SK-N-SH (cell line): ENCODE measurements around the gene RARG. TPM values are rescaled to one million over a fixed set of nuclear protein-coding genes. Genes with fewer than 3 reads are reported as not detected.

Source experiments
- CTCF ChIA-PET: fragments of 300-600, 350-600 bp; formaldehyde crosslinking; extraction: SDS; loops from one replicate; lab custom pipeline; 2021; lab: Yijun Ruan, JAX
- POLR2A ChIA-PET: fragments of 350-600 bp; sonication (Branson Sonifier 250); formaldehyde crosslinking; extraction: SDS; loops from one replicate; lab custom pipeline; 2020; ENCODE audit warnings: antibody characterized with exemption, inconsistent platforms; lab: Yijun Ruan, JAX
- DNase-seq: peaks from one replicate; pipeline ENCODE4 v3.0.0; 2012
- H2AFZ ChIP-seq: fragments of 200-600 bp; sonication (generic); 2 replicates; pipeline ENCODE4 v1.8.1; 2016; ENCODE audit warnings: antibody characterized with exemption, mild to moderate bottlenecking, low read depth
- H3F3A ChIP-seq: fragments of 200-600 bp; sonication (generic); replicated peaks from 2 replicates; pipeline ENCODE3; 2016; ENCODE audit warnings: antibody characterized with exemption, mild to moderate bottlenecking; ENCODE audit not compliant: insufficient read depth
- H3K27ac ChIP-seq, 2 experiments: fragments of 200-500 bp in 1 of 2; fragments of 200-600 bp in 1 of 2; sonication (Bioruptor generic) in 1 of 2; sonication (generic), shearing (Covaris generic) in 1 of 2; 2 replicates each; pipeline versions ENCODE4 v1.5.1 to v1.6.1; 2014 to 2016; ENCODE audit warnings: low read depth in 2 of 2, inconsistent platforms in 1 of 2, low read length in 1 of 2, mild to moderate bottlenecking in 1 of 2, mixed read lengths in 1 of 2
- H3K27me3 ChIP-seq: fragments of 200-600 bp; sonication (generic), shearing (Covaris generic); 2 replicates; pipeline ENCODE4 v1.6.1; 2016; ENCODE audit warnings: mixed run types; ENCODE audit not compliant: insufficient read depth
- H3K36me3 ChIP-seq, 2 experiments: fragments of 200-500 bp in 1 of 2; fragments of 200-600 bp in 1 of 2; sonication (Bioruptor generic) in 1 of 2; sonication (generic) in 1 of 2; replicated peaks in 1 of 2; 2 replicates each; pipeline versions ENCODE3 to v1.5.1; 2014 to 2016; ENCODE audit warnings: low read length in 1 of 2, mild to moderate bottlenecking in 1 of 2; ENCODE audit not compliant: insufficient read depth in 2 of 2, control insufficient read depth in 1 of 2
- H3K4me1 ChIP-seq, 2 experiments: fragments of 200-500 bp in 1 of 2; fragments of 200-600 bp in 1 of 2; sonication (Bioruptor generic) in 1 of 2; sonication (generic), shearing (Covaris generic) in 1 of 2; 2 replicates each; pipeline versions ENCODE4 v1.5.1 to v1.6.1; 2014 to 2016; ENCODE audit warnings: low read depth in 1 of 2, low read length in 1 of 2, mixed run types in 1 of 2; ENCODE audit not compliant: insufficient read depth in 2 of 2, control insufficient read depth in 1 of 2
- H3K4me2 ChIP-seq: fragments of 200-600 bp; sonication (generic), shearing (Covaris generic); 2 replicates; pipeline ENCODE4 v1.6.1; 2017; ENCODE audit warnings: mixed run types
- H3K4me3 ChIP-seq, 2 experiments: fragments of 200-500 bp in 1 of 2; fragments of 200-600 bp in 1 of 2; sonication (Bioruptor generic) in 1 of 2; sonication (generic), shearing (Covaris generic) in 1 of 2; 2 replicates each; pipeline versions ENCODE4 v1.5.1 to v1.8.1; 2014 to 2016; ENCODE audit warnings: low read depth in 2 of 2, inconsistent platforms in 1 of 2, low read length in 1 of 2, mild to moderate bottlenecking in 1 of 2, mixed read lengths in 1 of 2, moderate library complexity in 1 of 2
- H3K79me2 ChIP-seq: fragments of 200-600 bp; sonication (generic); 2 replicates; pipeline ENCODE4 v1.8.1; 2017; ENCODE audit warnings: mild to moderate bottlenecking; ENCODE audit not compliant: insufficient read depth
- H3K9ac ChIP-seq: fragments of 200-600 bp; sonication (generic); 2 replicates; pipeline ENCODE4 v1.6.1; 2017; ENCODE audit warnings: mixed run types
- H3K9me2 ChIP-seq: fragments of 200-600 bp; sonication (generic); 2 replicates; pipeline ENCODE4 v1.6.1; 2017; ENCODE audit warnings: mixed run types
- H3K9me3 ChIP-seq: fragments of 200-600 bp; sonication (generic); 2 replicates; pipeline ENCODE4 v1.6.1; 2017; ENCODE audit warnings: mixed run types, mild to moderate bottlenecking, moderate library complexity
- H4K20me1 ChIP-seq: fragments of 200-600 bp; sonication (generic); 2 replicates; pipeline ENCODE4 v1.6.1; 2017; ENCODE audit warnings: mild to moderate bottlenecking, mixed run types; ENCODE audit not compliant: insufficient read depth
- CHD2 ChIP-seq: fragments of 150-350 bp; IDR thresholded peaks from 2 replicates; pipeline ENCODE4 v1.6.1; 2018; ENCODE audit warnings: low read length; ENCODE audit not compliant: partially characterized antibody
- EP300 ChIP-seq, 2 experiments: IDR thresholded peaks; 2 replicates each; pipeline versions ENCODE4 v1.4.0 to v1.6.1; 2012; ENCODE audit warnings: borderline replicate concordance in 1 of 2, low read depth in 1 of 2, low read length in 1 of 2
- GABPA ChIP-seq: IDR thresholded peaks from 2 replicates; pipeline ENCODE4 v1.4.0; 2012; ENCODE audit warnings: low read depth, mild to moderate bottlenecking
- IRF3 ChIP-seq: fragments of 150-350 bp; IDR thresholded peaks from 2 replicates; pipeline ENCODE4 v1.6.1; 2016; ENCODE audit warnings: mild to moderate bottlenecking, low read depth, low read length
- POLR2AphosphoS5 ChIP-seq: IDR thresholded peaks from 2 replicates; pipeline ENCODE4 v1.6.1; 2012; ENCODE audit warnings: low read depth, low read length
- RCOR1 ChIP-seq: fragments of 150-350 bp; IDR thresholded peaks from 2 replicates; pipeline ENCODE4 v1.6.1; 2017; ENCODE audit warnings: antibody characterized with exemption, low read length
- RFX5 ChIP-seq: IDR thresholded peaks from 2 replicates; pipeline ENCODE4 v1.6.1; 2012; ENCODE audit warnings: mild to moderate bottlenecking, improper control_type of control experiment, low read length
- RXRA ChIP-seq: IDR thresholded peaks from 2 replicates; pipeline ENCODE4 v1.4.0; 2012; ENCODE audit warnings: low read depth, mild to moderate bottlenecking, borderline replicate concordance
- SIN3A ChIP-seq: IDR thresholded peaks from 2 replicates; pipeline ENCODE4 v1.6.1; 2012; ENCODE audit warnings: low read depth, mild to moderate bottlenecking, low read length, moderate library complexity, borderline replicate concordance
- USF2 ChIP-seq: fragments of 150-350 bp; IDR thresholded peaks from 2 replicates; pipeline ENCODE4 v1.6.1; 2017; ENCODE audit warnings: antibody characterized with exemption, low read length, low read depth, borderline replicate concordance
- WGBS: methylation state at CpG from one replicate; pipeline ENCODE4 v1.1.6; 2017; ENCODE audit warnings: low lambda C conversion rate; 5-methylcytosine and 5-hydroxymethylcytosine counted together
- polyA plus RNA-seq, 3 experiments: library from polyadenylated mRNA; depleted of rRNA; stranded (reverse); fragments of >200 nt; gene quantifications; 2 replicates each; pipeline ENCODE4 v1.2.3, GENCODE V29; 2012

Gene RARG
- polyA plus RNA-seq, 1 of the 3 experiments (the other 2 are of a cell fraction): 36.6 TPM

DNA sequence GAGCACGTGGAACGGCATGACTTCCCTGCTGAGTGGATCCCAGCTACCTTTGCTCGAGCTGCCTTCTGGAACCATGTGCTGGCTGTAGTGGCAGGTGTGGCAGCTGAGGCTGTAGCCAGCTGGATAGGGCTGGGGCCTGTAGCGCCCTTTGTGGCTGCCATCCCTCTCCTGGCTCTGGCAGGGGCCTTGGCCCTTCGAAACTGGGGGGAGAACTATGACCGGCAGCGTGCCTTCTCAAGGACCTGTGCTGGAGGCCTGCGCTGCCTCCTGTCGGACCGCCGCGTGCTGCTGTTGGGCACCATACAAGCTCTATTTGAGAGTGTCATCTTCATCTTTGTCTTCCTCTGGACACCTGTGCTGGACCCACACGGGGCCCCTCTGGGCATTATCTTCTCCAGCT lies 21.3 kb upstream of the RARG start (continued):
- TF ChIP-seq RFX5 (no peak), RCOR1 (no peak), GABPA (no peak), SIN3A (no peak), IRF3 (no peak), POLR2AphosphoS5 (no peak), RXRA (no peak), CHD2 (no peak)

DNA sequence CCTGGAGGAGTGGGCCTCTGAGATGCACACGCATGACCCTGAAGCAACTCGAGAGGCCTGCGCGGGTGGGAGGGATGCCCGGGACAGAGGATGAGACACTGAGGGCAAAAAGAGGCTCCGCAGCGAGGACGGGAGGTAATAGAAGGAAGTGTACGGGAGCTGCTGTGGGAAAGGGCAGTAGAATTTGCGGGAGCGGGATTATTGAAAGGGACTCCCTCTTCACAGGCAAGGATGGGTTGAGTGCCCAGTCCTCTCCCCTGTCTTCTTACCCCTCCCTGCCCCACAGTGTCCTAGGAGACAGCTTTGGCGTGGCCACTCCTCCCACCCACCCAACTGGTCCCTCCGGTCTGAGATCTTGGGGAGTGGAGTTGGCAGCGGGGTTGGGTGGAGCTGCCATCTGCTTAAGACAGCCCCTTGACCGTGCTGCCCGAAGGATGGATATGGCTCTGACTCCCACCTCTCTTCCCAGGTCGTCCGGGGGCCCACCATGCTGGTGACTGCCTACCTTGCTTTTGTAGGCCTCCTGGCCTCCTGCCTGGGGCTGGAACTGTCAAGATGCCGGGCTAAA lies 20.4 kb upstream of the RARG start:
- CTCF ChIA-PET: interaction anchor here (0.8 to 5.1 kb wide), 11 partner anchors 15 to 256 kb away, joined by 3 to 141 read pairs (median 5); partner anchors contain the start of genes ESPL1 and MYG1
- peak overlapping the region; percentile 83 for H3K9ac ChIP-seq
- no peak for DNase-seq
- peak overlapping the region; percentile 97 for H3K4me2 ChIP-seq
- H3K4me1 ChIP-seq: peaks cover 0 to 16% of the 10 kb centered on the region in 2 experiments; a peak in 1 of 4 replicates
- POLR2A ChIA-PET: interaction anchor here (1.1 to 2.7 kb wide), 3 partner anchors 16 to 73 kb away, joined by 3 to 16 read pairs (median 4); no protein-coding TSS in a partner anchor
- H2AFZ ChIP-seq: peak overlapping the region; percentile 84; the same call in 1 of the 2 replicates
- H3K27me3 ChIP-seq: no peaks in the 10 kb centered on the region
- no peaks in the 10 kb centered on the region for H3F3A ChIP-seq
- peak overlapping the region; percentile 50 to 80; a peak in 3 of 4 replicates for H3K27ac ChIP-seq
- no peaks in the 10 kb centered on the region for H3K9me2 ChIP-seq
- TF ChIP-seq POLR2AphosphoS5: 0 out of 2 replicates have a peak, but pooled peaks have one; percentile 2
- TF ChIP-seq EP300 (IDR thresholded peaks at IDR 0.05; ENCODE audit: borderline replicate concordance in 1 of 2, low read depth in 1 of 2, low read length in 1 of 2): no peak
- TF ChIP-seq USF2: no peak
- peak; percentile 10; the same call in 1 of the 2 replicates for TF ChIP-seq SIN3A
- no peaks in the 10 kb centered on the region for H3K9me3 ChIP-seq
- WGBS: 8% methylated on average over 17 of the region's 19 CpGs
- peaks cover 30% of the 10 kb centered on the region for H3K79me2 ChIP-seq
- peak overlapping the region; percentile 66 to 91 for H3K4me3 ChIP-seq
- H4K20me1 ChIP-seq: no peaks in the 10 kb centered on the region
- peaks cover 5 to 11% of the 10 kb centered on the region in 2 experiments for H3K36me3 ChIP-seq
